Midbrain (tissue), 1 donor: ENCODE data around the gene CITED4.

ENCODE experiments used
- DNase-seq: peaks from one replicate; lab custom pipeline; 2025; lab: John Stamatoyannopoulos, UW

CITED4 gene

DNA sequence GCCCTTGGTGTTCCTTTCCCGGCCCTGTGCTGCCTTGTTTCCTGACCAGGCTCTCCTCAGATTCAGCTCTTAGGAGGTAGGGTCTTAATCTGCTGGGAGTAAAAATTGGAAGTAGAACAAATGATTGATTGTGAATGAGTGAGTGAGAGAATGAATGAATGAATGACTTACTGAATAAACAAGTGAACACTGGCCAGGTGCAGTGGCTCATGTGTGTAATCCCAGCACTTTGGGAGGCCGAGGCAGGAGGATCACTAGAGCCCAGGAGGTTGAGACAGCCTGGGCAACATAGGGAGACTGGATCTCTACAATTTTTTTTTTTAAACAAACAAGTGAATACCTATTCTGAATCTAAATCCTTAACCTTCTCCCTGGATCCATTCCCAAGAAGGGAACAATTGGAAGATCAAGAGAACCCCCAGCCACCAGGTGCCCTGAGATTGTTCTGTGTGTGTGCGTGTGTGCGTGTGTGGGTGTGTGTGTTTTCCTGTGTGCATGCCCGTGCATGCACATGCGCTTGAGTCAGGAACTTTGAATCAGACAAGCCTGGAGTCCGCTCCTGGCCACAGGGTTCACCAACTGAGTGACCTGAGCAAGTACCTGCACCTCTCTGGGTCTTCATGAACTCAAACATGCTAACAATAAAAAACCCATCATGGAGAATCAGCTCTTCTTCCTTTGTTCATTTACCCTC, 24.3 kb upstream of the CITED4 start:
- DNase-seq = no peak

DNA sequence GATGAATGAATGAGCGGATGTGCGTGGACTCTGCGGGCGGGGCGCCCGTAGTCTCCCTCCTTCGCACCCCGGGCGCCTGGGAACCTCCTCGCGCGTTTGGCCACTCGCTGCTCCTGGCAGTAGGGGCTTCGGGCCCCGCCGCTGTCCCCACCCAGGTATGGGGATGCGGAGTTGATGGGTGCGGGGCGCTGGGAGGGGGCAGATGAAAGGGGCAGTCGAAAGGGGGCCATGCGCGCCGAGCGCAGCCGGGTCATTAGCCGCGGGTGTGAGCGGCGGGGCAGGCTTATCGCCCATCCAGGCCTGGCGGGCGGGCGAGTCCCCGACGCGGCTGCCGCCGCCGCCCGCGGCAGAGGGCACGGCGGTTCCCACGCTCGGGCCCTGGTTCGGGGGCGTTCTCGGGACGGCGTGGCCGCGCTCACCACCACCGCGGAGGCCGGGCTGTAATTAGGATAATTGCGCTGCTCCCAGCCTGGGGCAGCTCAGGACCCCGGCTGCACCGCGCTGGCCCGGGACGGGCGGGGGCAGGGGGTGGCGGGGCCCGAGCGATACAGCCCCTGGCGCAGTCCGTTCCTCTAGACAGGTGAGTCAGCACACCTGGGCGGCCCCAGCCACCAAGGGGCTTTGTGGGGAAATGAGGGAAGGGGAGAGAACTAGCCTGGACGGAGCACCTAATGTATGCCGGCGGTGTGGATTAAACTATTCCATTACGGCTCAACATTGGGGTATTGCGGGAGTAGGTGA, 22.1 kb upstream of the CITED4 start:
- no peak for DNase-seq

DNA sequence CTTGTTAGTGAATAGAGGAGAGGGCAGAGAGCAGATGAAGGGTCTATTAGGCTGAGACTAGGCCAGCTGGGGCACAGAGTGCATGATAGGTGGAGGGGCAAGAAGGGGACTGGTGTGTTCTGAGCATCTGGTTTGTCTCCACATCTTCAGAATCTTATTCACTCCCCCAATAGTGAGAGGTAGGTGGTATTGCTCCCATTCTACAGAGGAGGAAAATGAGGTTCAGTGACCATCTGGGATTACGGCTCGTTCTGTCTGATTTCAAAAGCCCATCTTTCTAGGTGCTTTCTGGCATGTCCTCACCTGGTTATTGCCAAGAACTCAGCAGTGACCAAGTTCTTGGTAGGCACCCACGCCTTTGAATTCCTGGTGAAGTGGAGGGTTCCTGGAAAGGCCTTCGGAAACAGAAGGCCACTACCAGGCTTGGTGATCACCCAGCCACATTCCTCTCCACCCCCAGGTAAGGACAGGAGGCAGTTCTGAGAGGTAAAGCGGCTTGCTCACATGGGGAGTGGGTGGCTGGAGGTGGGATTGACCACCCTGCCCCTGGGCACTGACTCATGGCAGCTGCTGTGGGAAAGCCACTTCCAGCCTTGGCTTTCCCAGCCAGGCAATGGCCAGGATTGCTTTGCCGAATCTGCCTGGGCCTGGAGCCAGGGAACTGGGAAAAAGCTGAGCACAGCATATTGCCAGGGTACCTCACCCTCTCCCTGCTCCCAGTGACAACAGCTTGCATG, 18.8 kb upstream of the CITED4 start:
- DNase-seq = no peak

DNA sequence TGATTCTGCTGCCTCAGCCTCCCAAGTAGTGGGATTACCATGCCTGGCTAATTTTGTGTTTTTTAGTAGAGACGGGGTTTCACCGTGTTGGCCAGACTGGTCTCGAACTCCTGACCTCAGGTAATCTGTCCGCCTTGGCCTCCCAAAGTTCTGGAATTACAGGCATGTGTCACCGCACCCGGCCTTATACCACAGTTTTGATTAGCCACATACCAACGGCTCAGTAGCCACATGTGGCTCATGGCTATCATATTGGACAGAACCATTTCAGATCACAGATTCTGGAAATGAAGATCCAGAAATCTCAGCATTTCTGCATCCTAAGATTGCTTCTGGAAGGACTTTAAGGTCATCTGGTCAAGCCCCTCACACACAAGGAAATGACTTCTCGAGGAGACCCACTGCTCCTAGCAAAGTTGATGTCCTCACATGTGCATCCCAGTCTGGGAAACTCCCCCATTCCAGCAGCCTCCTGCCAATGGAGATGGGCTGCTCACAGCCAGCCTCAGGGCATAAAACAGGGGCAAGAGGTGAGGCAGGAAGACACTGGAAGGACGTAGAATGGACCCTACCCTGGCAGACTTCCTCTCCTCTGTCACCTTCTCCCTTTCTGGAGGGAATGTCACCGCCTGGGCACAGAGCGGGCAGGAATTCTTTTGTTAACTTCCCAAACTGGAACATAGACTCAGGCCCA, 17.5 kb upstream of the CITED4 start:
- DNase-seq = no peak

DNA sequence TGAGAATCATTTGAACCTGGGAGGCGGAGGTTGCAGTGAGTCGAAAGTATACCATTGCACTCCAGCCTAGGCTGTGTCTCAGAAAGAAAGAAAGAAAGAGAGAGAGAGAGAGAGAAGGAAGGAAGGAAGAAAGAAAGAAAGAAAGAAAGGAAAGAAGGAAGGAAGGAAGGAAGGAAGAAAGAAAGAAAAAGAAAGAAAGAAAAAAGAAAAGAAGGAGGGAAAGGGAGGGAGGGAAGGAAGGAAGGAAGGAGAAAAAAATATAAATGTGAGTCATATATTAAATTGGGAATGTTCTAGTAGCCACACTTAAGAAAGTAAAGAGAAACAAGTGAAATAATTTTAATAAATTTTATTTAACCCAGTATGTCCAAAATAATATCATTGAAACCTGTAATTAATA, 16.7 kb upstream of the CITED4 start:
- no peak for DNase-seq

DNA sequence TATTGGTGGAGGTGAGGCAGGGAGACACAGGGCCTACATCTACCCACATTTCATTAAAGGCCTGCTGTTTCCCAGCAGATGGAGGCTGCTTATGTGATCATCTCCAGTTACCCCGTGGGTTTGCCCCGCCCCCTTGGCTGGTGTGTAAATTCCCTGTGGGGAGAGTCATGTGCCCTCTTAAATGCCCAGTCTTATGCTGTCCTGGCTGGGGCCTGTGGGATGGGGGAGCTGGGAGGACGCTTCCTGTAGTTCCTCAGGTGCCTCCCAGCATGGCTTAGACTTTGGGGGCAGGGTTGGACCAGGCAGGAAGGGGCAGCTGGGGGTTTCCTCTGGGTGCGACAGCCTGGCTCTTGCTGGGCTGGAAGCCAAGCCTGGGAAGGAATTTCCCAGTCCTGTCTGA, 15.5 kb upstream of the CITED4 start:
- no peak for DNase-seq

DNA sequence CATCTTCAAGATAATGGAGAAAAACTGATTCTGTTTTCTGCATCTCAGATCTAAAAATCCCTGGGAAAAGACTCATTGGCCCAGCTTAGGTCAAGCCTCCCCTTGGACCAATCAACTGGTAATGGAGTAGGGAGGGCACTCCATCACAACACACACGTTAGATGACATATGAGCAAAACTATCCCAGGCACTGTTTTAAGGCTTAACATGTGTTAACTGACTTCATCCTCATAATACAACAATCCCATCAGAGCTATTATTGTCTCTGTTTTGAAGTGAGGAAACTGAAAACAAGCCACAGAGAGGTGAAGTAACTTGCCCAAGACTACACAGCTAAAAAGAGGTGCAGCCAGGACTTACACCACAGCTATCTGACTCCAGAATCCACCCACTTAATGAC, 14.7 kb upstream of the CITED4 start:
- DNase-seq = no peak

DNA sequence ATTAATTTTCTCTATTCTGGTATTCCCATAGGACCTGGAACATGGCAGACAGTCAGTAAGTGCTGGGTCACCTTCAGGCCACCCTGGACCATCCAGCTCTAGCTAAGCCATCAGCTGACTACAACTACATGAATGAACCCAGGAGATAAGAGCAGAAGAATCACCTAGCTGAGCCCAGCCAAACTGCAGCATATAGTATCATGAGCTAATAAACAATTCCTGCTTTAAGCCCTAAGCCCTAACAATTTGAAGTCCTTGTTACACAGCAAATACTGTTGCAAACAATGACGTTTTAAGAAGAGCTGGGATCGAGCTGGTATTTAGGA, 14.2 kb upstream of the CITED4 start:
- DNase-seq = no peak

DNA sequence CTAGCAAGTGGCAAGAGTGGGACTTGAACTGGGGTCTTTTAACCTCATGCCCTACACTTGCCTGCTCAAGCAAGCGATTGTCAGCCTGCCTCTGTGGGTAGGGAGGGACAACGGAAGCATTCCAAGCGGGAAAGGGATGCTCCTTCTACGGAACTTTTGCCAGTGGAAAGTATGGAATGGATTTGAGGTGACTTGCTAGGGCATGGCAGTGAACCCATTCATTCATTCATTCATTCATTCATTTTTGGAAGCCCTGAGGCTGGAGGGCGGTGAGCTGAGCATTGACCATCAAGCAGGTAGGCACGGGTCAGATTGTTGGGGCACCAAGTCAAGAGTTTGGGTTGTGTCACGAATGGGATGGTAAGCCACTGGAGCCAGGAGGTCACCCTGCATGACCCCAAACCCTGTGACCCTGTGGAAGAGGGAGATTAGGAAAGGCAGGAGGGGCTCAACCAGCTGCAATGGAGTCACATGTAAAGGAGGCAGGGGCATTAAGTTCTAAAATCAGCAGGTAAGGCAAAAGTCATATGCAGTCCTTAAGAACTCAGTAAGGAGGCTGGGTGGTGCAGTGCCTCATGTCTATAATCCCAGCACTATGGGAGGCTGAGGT, 11.8 kb upstream of the CITED4 start:
- DNase-seq = no peak

DNA sequence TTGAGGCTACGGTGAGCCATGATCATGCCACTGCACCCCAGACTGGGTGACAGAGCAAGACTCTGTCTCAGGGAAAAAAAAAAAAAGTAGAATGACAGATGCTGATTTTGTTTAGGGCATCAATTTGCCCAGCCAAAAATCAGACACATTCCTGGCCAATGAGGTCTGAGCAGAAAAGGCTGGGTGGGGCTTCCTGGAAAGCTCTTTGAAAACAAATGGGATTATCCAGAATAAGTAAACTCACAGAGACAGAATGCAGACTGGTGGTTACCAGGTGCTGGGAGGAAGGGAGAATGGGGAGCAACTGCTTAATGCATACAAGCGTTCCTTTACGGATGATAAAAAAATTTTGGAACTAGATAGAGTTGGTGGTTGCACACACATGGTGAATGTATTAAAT, 10.1 kb upstream of the CITED4 start:
- no peak for DNase-seq

DNA sequence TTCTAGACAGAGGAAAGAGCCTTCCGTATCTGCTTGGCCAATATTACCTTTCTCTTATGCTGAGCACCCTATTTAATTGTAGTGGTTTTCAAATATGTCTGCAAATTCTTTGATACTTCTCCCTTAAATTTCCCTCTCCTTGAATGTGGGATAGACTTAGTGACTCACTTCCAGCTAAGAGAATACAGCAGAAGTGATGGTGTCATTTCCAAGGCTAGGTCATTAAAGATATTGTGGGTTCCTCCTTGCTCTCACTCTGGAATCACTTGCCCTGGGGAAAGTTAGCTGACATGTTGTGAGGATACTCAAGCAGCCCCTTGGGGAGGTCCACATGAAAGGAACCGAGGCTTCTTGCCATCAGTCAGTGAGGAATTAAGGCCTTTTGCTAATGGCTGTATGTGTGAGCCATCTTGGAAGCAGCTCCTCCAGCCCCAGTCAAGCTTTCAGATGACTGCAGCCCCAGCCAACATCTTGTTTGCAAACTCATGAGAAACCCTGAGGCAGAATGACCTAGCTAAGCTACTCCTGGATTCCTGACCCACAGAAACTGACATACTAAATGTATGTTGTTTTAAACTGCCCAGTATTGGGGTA, 8.1 kb upstream of the CITED4 start:
- DNase-seq = no peak

DNA sequence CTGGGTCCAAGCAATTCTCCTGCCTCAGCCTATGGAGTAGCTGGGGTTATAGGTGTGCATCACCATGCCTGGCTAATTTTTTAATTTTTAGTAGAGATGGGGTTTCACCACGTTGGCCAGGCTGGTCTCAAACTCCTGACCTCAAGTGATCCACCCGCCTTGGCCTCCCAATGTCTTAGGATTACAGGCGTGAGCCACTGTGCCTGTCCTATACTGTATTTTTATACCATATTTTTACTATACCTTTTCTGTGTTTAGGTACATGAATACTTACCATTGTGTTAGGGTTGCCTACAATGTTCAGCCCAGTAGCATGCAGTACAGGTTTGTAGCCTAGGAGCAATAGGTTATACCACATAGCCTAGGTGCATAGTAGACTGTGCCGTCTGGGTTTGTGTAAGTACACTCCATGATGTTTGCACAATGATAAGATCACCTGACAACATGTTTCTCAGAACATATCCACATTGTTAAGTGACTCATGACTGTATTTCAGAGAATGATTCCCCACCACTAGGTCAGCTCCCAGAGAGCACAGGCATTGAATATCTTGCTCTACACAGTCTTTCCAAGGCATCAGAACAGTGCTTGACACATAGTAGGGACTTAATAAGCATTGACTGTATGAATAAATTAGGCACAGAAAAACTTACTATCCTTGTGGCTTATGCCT, 6.0 kb upstream of the CITED4 start:
- DNase-seq = no peak

DNA sequence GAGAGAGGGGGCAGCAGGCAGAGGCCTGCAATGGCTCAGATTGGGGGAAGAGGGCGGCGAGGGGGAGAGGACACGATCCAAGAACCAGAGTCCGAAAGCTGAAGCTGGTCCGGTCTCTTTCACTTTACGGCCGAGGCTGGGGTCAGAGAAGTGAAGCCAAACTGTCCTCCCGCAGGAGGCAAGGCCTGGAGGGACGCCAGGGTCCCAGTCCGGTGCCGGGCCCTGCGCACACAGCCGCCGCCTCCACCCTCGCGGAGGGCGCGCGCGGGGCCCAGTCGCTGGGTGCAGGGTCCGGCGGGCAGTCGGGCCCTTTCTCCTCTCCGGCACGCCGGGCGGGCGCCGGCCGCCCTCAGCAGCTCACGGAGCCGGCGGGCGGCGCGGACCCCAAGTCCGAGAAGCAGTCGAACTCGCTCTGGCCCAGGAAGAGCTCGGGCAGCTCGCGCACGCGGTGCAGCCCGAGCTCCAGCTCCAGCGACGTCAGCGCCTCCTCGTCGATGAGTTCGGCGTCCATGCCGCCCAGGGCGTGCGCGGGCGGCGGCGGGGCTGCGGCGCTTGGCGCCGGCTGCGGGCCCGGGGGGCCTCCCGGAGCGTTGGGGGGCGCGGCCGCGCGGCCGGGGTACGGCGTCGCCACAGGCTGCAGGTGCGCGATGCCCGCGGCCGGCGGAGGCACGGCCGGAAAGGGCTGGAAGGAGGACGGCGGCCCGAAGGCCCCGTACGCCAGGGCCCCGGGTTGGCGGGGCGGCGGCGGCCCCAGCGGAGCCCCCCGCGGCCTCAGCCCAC, 749 bp downstream of the CITED4 start:
- DNase-seq = no peak

DNA sequence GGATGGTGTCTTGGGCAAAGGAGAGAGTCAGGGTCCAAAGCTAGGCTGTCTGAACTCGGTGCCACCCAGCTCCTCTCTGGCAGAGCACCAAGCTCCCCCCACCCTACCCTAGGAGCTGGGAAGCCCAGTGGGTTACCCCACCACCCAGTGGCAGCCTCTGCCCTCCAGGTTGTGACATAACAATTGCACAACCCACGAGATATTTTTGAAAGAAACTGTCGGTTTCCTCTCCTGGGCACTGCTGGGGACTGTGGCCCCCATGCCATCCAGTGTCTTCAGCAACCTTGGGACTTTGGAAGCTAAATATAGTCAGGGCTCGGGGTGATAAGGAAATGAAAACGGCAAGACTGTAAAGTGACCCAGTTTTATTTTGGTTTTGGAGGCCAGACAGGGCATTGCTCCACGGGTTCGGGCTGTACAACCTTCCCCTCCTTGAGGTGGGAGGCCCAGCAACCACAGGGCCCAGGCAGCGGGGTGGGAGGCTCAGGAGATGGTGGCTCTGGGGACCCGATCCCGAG, 1.4 kb downstream of the CITED4 start:
- DNase-seq = no peak

DNA sequence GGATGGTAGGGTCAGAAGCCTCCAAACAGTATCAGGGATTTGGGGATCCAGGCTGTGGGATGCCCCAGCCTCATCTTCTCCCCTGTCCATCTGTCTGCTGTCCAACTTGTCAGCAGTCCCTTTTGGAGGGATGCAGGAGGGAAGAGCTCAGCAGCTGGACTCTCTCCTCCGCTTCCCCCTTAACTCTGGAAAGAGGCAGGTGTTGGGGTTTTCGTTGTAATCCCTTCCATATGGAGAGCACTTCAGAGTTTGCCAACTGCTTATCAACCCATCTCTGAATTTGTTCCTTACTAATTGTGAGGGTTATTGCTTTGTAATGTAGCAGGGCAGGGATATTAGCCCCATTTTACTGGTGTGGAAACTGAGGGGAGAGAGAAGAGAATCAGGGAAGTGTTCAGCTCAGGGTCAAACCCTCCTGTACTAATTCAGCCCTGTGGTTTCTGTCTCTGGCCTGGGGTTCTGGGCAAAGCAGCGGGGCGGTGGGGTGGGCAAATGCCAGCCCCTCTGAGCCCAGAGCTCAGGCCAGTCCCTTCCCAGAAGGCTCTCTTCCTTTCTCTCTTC, 3.2 kb downstream of the CITED4 start:
- DNase-seq = no peak

DNA sequence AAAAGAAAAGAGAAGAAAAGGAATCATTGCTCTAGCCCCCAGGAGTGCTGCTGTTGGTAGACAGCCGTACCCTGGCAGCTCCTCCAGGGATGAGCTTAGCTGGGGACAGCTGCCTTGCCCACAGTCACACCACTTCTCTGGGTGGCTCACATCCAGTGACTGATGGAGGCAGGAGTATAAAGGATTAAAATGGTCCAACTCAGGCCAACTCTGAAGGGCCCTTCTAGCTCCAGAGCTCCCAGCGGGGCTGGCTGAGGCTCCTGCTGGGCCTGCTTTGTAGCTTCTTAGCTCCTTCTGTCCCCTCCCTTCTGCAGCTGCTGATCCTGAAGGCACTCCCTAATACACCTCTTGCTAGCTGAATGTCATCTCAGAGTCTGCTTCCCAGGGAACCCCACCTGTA, 4.4 kb downstream of the CITED4 start:
- no peak for DNase-seq

DNA sequence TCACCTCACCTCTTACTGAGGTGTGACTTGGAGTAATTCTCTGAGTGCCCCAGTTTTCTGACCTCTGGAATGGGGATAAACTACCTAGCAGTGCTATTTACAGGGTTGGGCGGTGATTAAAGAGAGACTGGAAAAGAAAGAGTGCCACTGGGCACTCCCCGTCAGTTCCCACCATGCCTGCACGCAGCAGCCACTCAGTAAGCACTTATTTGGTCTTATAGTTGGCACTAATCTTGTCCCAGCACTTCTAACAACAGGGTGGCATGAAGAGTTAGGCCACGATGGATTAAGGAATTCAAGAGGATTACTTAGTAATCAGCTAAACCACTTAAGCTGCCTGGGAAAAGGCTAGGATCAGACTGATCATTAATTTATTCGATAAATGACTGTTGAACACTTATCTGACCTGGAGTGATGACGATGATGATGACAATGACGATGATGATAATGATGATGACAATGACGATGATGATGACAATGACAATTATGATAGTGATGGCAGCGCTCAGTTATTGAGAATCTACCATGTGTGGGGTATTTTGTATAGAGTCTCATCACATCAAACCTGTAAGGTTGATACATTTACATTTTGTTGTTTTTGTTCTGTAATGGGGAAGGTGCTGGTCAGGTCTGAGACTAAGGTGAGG, 5.4 kb downstream of the CITED4 start:
- DNase-seq = no peak

DNA sequence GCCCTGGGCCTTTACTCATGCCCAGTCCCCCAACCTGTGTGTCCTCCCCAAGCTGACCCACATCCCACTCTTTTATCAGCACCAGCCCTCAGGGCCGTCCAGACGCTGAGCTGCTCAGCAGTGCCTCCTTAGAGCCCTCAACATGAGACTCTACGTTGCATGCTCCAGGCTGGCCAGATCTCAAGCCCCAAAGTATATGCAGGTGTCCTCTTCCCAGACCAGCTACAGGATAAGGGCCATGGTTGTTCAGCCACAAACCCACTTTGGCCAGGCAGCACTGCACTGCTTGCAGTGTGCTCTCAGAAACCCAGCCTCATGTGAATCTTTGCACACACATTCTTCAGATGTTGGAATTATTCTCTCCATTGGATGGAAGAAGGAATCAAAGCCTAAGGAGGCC, 6.0 kb downstream of the CITED4 start:
- no peak for DNase-seq

DNA sequence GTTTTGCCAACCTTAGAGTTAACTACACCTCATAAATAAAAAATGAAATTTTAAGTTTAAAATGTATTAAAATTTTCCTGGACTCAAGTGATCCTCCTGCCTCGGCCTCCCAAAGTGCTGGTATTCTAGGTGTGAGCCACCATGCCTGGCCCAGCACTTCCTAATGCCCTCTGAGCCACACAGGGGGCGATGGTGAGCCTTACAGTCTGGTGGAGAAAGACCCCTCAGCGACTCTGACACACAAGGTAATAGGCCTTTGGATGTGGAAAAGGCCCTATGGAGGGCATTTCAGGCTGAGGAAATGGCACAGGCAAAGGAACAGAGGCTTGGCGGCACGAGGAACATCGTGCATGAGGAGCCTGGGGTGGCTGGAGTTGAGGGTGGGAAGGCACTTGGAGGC, 6.7 kb downstream of the CITED4 start:
- DNase-seq = no peak

DNA sequence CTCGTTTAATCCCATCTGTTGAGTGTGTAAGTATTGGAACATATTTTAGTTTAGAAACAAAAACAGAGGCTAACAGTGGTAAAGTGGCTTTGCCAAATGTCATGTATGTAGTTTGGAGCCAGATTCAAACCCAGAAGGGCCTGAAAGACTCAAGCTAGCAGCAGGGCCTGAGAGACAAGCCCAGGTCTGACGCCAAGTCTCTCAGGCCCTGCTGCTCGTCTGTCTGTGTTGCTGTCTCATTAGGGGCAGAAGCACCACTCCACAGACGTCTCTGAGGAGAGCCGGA, 8.3 kb downstream of the CITED4 start:
- no peak for DNase-seq
